Loucy (cell line): Measurements from ENCODE around the gene MTFR1L.

Experiments
- H2AFZ ChIP-seq: fragments of 200-600 bp; sonication (generic); 2 replicates; pipeline ENCODE4 v1.6.0; 2016; ENCODE audit warnings: antibody characterized with exemption, mild to moderate bottlenecking, low read length, moderate library complexity
- H3F3A ChIP-seq: fragments of 200-600 bp; 2 replicates; pipeline ENCODE4 v1.6.0; 2016; ENCODE audit warnings: antibody characterized with exemption, low read depth, mild to moderate bottlenecking
- H3K27me3 ChIP-seq: fragments of 200-600 bp; sonication (generic); 2 replicates; pipeline ENCODE4 v1.6.1; 2014; ENCODE audit warnings: low read length, mild to moderate bottlenecking; ENCODE audit not compliant: insufficient read depth, poor library complexity, severe bottlenecking
- H3K36me3 ChIP-seq: fragments of 200-600 bp; sonication (generic); 2 replicates; pipeline ENCODE4 v1.6.1; 2016; ENCODE audit warnings: low read length; ENCODE audit not compliant: insufficient read depth
- H3K4me1 ChIP-seq: fragments of 200-600 bp; sonication (generic); 2 replicates; pipeline ENCODE4 v1.5.1; 2014; ENCODE audit warnings: low read length, mild to moderate bottlenecking; ENCODE audit not compliant: insufficient read depth, poor library complexity, severe bottlenecking
- H3K4me2 ChIP-seq: fragments of 200-600 bp; sonication (generic); 2 replicates; pipeline ENCODE4 v1.6.0; 2014; ENCODE audit warnings: antibody characterized with exemption, low read length, low read depth, mild to moderate bottlenecking; ENCODE audit not compliant: poor library complexity, severe bottlenecking
- H3K4me3 ChIP-seq: fragments of 200-600 bp; sonication (generic); 2 replicates; pipeline ENCODE4 v1.5.1; 2014; ENCODE audit warnings: low read length, mild to moderate bottlenecking, mixed read lengths; ENCODE audit not compliant: poor library complexity, severe bottlenecking
- H3K79me2 ChIP-seq: fragments of 200-600 bp; sonication (generic); 2 replicates; pipeline ENCODE4 v1.6.1; 2014; ENCODE audit warnings: low read length; ENCODE audit not compliant: insufficient read depth
- H3K9ac ChIP-seq: fragments of 200-600 bp; sonication (generic); 2 replicates; pipeline ENCODE4 v1.6.0; 2014; ENCODE audit warnings: mild to moderate bottlenecking, low read depth, low read length, moderate library complexity; ENCODE audit not compliant: poor library complexity, severe bottlenecking
- H3K9me2 ChIP-seq: fragments of 200-600 bp; sonication (generic); replicated peaks from 2 replicates; pipeline ENCODE4 v1.6.1; 2016; ENCODE audit warnings: low read depth, low read length, mixed read lengths
- H3K9me3 ChIP-seq: fragments of 200-600 bp; sonication (generic); 2 replicates; pipeline ENCODE4 v1.6.1; 2014; ENCODE audit warnings: mild to moderate bottlenecking, antibody characterized with exemption, low read length, low read depth; ENCODE audit not compliant: insufficient read depth
- H4K20me1 ChIP-seq: fragments of 200-600 bp; sonication (generic); 2 replicates; pipeline ENCODE4 v1.6.0; 2014; ENCODE audit warnings: antibody characterized with exemption, low read length, mild to moderate bottlenecking; ENCODE audit not compliant: insufficient read depth, poor library complexity, severe bottlenecking
- CTCF ChIP-seq: fragments of 200-600 bp; sonication (generic); conservative IDR thresholded peaks from 2 replicates; pipeline ENCODE4 v1.5.1; 2014; ENCODE audit warnings: mild to moderate bottlenecking, antibody characterized with exemption, low read length
- EZH2phosphoT487 ChIP-seq: fragments of 200-600 bp; IDR thresholded peaks from 2 replicates; pipeline ENCODE4 v1.6.1; 2018; ENCODE audit warnings: antibody characterized with exemption, mild to moderate bottlenecking, moderate library complexity, borderline replicate concordance

MTFR1L gene

GRCh38 chr1:25819491-25820246 lies at the start of gene MTFR1L:
MTFR1L (plus strand) TSS chr1:25819954; CDS start chr1:25823105, 3,151 bp downstream.
- peaks cover 29% of the 10 kb centered on the region; the same call in 1 of the 2 replicates for H3K79me2 ChIP-seq

GRCh38 chr1:25770541-25771220 lies 49.1 kb upstream of the MTFR1L start:
- Histone ChIP-seq H3K9me3 (no peaks in the 10 kb centered on the region), H3K27me3 (peaks cover 36% of the 10 kb centered on the region), H2AFZ (no peak overlapping the region), H3K9ac (peak overlapping the region; percentile 37), H3K4me1 (peaks cover 44% of the 10 kb centered on the region), H3K9me2 (no peaks in the 10 kb centered on the region), H4K20me1 (no peaks in the 10 kb centered on the region), H3K79me2 (no peaks in the 10 kb centered on the region), H3K4me3 (peak overlapping the region; percentile 41), H3K4me2 (peak overlapping the region; percentile 63), H3F3A (0 out of 2 replicates have a peak, but pooled peaks cover 14% of the 10 kb centered on the region), H3K36me3 (no peaks in the 10 kb centered on the region)
- TF ChIP-seq EZH2phosphoT487, result no peak
- TF ChIP-seq CTCF, result no peak

More at GRCh38 chr1:25819491-25820246, at the start of gene MTFR1L:
- H3K36me3 ChIP-seq, result no peaks in the 10 kb centered on the region
- TF ChIP-seq EZH2phosphoT487 (no peak), CTCF (no peak)
- peak within 1 kb of the TSS; percentile 95 for H2AFZ ChIP-seq
- peak within 1 kb of the TSS; percentile 86 for H3K9ac ChIP-seq
- peaks cover 27% of the 10 kb centered on the region for H3K4me1 ChIP-seq
- H3K4me3 ChIP-seq, result peak within 1 kb of the TSS; percentile 99
- H3K9me2 ChIP-seq, result no peaks in the 10 kb centered on the region
- H4K20me1 ChIP-seq, result peaks cover 19% of the 10 kb centered on the region
- H3K9me3 ChIP-seq, result no peaks in the 10 kb centered on the region
- H3K27me3 ChIP-seq, result no peaks in the 10 kb centered on the region
- peak within 1 kb of the TSS; percentile 92 for H3K4me2 ChIP-seq
- H3F3A ChIP-seq, result no peaks in the 10 kb centered on the region

GRCh38 chr1:25771221-25772114 lies 48.3 kb upstream of the MTFR1L start:
- H3K9me2 ChIP-seq, result no peaks in the 10 kb centered on the region
- H3K9ac ChIP-seq, result peak overlapping the region; percentile 37
- H2AFZ ChIP-seq, result no peak overlapping the region
- H3K4me3 ChIP-seq, result peak overlapping the region; percentile 41
- H3K9me3 ChIP-seq, result no peaks in the 10 kb centered on the region
- H3K27me3 ChIP-seq, result peaks cover 39% of the 10 kb centered on the region
- no peaks in the 10 kb centered on the region for H3K79me2 ChIP-seq
- no peaks in the 10 kb centered on the region for H4K20me1 ChIP-seq
- 0 out of 2 replicates have a peak, but pooled peaks cover 13% of the 10 kb centered on the region for H3F3A ChIP-seq
- peak overlapping the region; percentile 63 for H3K4me2 ChIP-seq
- H3K4me1 ChIP-seq, result peaks cover 38% of the 10 kb centered on the region
- TF ChIP-seq EZH2phosphoT487 (no peak), CTCF (no peak)
- no peaks in the 10 kb centered on the region for H3K36me3 ChIP-seq
